Thoracic aorta (tissue), 2 donors: ENCODE results near the gene EPHB6. TPM values are rescaled to one million over a fixed set of nuclear protein-coding genes. Genes with fewer than 3 reads are reported as not detected.

Source experiments
- ATAC-seq: fragments of 150-250 bp; one replicate; pipeline ENCODE4 v1.8.0; 2017; ENCODE audit warnings: low read depth; ENCODE audit not compliant: insufficient number of reproducible peaks, low FRiP score
- DNase-seq: peaks from one replicate; pipeline ENCODE4 v3.0.0-alpha.2; 2020; ENCODE audit warnings: low spot score
- H3K27ac ChIP-seq, 2 donors: fragments of 200-600 bp; sonication (generic); 1 replicate in 1 of 2; 2 replicates in 1 of 2; pipeline ENCODE4 v1.5.1; 2016; ENCODE audit warnings: mild to moderate bottlenecking in 2 of 2, moderate library complexity in 2 of 2
- H3K27me3 ChIP-seq: fragments of 200-600 bp; sonication (generic); replicated peaks from 2 replicates; pipeline ENCODE4 v1.6.0; 2016; ENCODE audit warnings: mild to moderate bottlenecking; ENCODE audit not compliant: insufficient read depth
- H3K36me3 ChIP-seq: fragments of 200-600 bp; sonication (generic); one replicate; pipeline ENCODE4 v1.5.1; 2016
- H3K4me1 ChIP-seq, 2 donors: fragments of 200-600 bp; sonication (generic); 1 replicate in 1 of 2; 2 replicates in 1 of 2; pipeline versions ENCODE4 v1.5.1 to v1.6.0; 2016; ENCODE audit warnings: low read depth in 2 of 2, mild to moderate bottlenecking in 1 of 2; ENCODE audit not compliant: control insufficient read depth in 1 of 2
- H3K4me3 ChIP-seq: fragments of 200-600 bp; sonication (generic); 2 replicates; pipeline ENCODE4 v1.5.1; 2016; ENCODE audit warnings: mild to moderate bottlenecking
- H3K9me3 ChIP-seq: fragments of 200-600 bp; sonication (generic); 2 replicates; pipeline ENCODE4 v1.5.1; 2016
- total RNA-seq, 2 donors: library from RNA; depleted of rRNA; stranded (reverse); fragments of >200 nt; gene quantifications; one replicate each; pipeline versions ENCODE4 v1.1.0 to v1.2.3, GENCODE V29; 2016
- TF ChIP-seq, protein P1 (sequence below): fragments of 200-600 bp; sonication (generic); IDR thresholded peaks from one replicate; pipeline ENCODE4 v1.5.1; 2019; ENCODE audit warnings: antibody characterized with exemption

Gene EPHB6
- total RNA-seq, 2 donors from 2014 or later = 25.3 to 30.5 TPM

DNA sequence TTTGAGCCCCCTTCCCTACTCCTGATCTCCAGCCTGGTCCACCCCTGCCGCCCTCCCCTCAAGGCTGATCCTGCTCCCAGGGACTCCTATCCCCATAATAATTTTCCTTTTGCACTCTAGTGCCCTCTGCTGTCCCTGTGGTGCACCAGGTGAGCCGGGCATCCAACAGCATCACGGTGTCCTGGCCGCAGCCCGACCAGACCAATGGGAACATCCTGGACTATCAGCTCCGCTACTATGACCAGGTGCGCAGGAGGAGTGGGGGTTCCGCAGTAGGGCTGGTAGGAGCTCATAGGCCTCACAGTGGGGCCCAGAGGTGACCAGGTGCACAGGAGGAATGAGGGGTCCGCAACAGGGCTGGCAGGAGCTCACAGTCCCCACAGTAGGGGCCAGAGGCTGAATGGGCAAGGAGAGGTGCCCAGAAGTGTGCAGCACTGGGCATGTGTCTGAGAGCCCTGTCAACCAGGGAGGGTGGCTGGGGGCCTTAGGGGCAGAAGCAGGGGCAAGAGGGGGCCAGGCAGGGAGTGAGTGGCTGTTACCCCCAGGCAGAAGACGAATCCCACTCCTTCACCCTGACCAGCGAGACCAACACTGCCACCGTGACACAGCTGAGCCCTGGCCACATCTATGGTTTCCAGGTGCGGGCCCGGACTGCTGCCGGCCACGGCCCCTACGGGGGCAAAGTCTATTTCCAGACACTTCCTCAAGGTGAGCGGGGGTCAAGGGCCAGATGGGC lies 11.7 kb downstream of the EPHB6 start:
- Histone ChIP-seq H3K9me3 (no peaks in the 10 kb centered on the region), H3K27me3 (no peaks in the 10 kb centered on the region), H3K27ac (no peak overlapping the region), H3K4me3 (no peak overlapping the region), H3K36me3 (peaks cover 14% of the 10 kb centered on the region), H3K4me1 (no peaks in the 10 kb centered on the region)
- TF ChIP-seq, protein P1, sequence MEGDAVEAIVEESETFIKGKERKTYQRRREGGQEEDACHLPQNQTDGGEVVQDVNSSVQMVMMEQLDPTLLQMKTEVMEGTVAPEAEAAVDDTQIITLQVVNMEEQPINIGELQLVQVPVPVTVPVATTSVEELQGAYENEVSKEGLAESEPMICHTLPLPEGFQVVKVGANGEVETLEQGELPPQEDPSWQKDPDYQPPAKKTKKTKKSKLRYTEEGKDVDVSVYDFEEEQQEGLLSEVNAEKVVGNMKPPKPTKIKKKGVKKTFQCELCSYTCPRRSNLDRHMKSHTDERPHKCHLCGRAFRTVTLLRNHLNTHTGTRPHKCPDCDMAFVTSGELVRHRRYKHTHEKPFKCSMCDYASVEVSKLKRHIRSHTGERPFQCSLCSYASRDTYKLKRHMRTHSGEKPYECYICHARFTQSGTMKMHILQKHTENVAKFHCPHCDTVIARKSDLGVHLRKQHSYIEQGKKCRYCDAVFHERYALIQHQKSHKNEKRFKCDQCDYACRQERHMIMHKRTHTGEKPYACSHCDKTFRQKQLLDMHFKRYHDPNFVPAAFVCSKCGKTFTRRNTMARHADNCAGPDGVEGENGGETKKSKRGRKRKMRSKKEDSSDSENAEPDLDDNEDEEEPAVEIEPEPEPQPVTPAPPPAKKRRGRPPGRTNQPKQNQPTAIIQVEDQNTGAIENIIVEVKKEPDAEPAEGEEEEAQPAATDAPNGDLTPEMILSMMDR = peak; percentile 44
- DNase-seq (no peak), ATAC-seq (no peak)

DNA sequence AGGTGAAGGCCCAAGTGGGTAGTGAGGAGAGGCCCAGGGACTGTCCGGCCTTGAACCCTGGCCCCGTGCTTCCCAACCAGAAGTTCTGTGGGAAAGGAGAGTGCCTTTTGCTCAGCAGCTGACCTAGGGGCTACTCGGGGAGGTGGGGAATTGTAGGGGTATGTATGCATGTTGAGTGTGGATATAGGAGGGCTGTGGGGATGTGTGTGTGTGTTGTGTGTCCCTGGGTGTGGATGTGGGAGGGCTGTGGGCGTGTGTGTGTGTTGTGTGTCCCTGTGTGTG lies 12.2 kb downstream of the EPHB6 start:
- no peak for ATAC-seq
- no peaks in the 10 kb centered on the region for H3K9me3 ChIP-seq

DNA sequence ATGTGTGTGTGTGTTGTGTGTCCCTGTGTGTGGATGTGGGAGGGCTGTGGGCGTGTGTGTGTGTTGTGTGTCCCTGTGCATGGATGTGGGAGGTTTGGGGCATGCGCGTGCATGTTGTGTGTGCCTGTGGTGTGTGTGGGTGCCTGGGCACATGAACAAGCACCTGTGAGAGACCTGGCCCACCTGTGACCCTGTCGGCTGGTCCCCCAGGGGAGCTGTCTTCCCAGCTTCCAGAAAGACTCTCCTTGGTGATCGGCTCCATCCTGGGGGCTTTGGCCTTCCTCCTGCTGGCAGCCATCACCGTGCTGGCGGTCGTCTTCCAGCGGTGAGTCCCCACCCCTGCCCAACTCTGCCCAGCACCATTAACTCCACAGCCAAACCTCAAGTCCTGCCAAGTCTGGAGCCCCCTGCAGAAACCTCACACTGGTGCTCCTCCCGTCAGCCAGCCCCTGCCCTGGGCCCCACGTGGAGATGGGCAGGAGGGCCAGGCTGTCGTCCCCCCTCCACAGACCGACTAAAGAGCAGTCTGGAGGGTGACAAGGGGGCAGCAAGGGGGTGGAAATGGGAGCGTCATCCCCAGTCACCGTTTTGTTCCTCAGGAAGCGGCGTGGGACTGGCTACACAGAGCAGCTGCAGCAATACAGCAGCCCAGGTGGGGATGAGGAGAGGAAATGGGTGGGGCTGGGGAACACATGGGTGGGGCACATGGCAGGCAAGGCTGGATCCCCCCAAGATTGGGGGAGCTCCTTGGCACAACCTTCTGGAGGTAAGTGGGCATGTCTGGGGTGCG lies 12.7 kb downstream of the EPHB6 start:
- no peaks in the 10 kb centered on the region for H3K9me3 ChIP-seq
- no peaks in the 10 kb centered on the region for H3K27me3 ChIP-seq
- TF ChIP-seq, protein P1 = no peak
- H3K4me1 ChIP-seq = no peaks in the 10 kb centered on the region
- H3K27ac ChIP-seq = no peak overlapping the region
- DNase-seq = no peak
- no peak overlapping the region for H3K4me3 ChIP-seq
- no peak for ATAC-seq
- H3K36me3 ChIP-seq = peaks cover 11% of the 10 kb centered on the region

More for the DNA sequence above, 12.2 kb downstream of the EPHB6 start:
- TF ChIP-seq, protein P1 = no peak
- no peak overlapping the region for H3K4me3 ChIP-seq
- no peaks in the 10 kb centered on the region for H3K4me1 ChIP-seq
- no peaks in the 10 kb centered on the region for H3K27me3 ChIP-seq
- H3K36me3 ChIP-seq = peaks cover 13% of the 10 kb centered on the region
- H3K27ac ChIP-seq = no peak overlapping the region
- DNase-seq = no peak

DNA sequence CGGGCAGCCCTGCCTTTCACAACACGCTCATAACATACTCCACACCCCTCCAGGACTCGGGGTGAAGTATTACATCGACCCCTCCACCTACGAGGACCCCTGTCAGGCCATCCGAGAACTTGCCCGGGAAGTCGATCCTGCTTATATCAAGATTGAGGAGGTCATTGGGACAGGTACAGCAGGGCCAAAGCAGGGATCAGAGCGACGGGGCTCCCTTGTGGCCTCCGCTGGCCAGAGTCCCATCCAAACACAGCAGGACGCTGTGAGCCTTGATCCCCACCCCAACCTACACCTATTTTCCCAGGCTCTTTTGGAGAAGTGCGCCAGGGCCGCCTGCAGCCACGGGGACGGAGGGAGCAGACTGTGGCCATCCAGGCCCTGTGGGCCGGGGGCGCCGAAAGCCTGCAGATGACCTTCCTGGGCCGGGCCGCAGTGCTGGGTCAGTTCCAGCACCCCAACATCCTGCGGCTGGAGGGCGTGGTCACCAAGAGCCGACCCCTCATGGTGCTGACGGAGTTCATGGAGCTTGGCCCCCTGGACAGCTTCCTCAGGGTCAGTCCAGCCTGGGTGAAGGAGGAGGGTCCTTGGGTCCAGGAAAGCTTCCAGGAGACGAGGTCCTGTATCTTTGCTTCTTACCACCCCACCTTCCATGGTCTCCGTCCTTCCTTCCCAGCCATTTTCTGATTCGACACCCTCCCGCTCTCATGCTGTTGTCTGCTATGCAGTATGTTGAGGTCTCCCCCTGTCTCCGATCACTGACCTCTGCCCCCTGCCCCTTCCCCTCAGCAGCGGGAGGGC lies 13.5 kb downstream of the EPHB6 start:
- TF ChIP-seq, protein P1 = no peak
- Histone ChIP-seq H3K27ac (no peak overlapping the region), H3K27me3 (no peaks in the 10 kb centered on the region), H3K4me1 (no peaks in the 10 kb centered on the region), H3K36me3 (peaks cover 11% of the 10 kb centered on the region), H3K9me3 (no peaks in the 10 kb centered on the region), H3K4me3 (no peak overlapping the region)
- DNase-seq (no peak), ATAC-seq (no peak)

DNA sequence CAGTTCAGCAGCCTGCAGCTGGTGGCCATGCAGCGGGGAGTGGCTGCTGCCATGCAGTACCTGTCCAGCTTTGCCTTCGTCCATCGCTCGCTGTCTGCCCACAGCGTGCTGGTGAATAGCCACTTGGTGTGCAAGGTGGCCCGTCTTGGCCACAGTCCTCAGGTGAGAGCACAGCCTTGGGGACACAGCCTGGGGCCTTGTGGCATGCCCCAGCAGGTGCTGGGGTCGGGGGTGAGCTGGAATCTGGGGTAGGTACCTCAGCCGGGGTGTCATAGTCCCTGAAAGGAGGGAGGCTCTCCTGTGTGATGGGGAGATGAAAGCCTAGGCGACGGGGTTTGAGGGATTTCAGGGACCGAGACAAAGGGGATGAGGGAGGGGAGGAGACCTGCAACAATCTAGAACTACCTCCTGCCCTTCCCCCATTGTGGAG lies 14.1 kb downstream of the EPHB6 start:
- Histone ChIP-seq H3K9me3 (no peaks in the 10 kb centered on the region), H3K4me3 (no peak overlapping the region), H3K27ac (no peak overlapping the region), H3K27me3 (no peaks in the 10 kb centered on the region), H3K36me3 (peaks cover 11% of the 10 kb centered on the region), H3K4me1 (no peaks in the 10 kb centered on the region)
- DNase-seq (no peak), ATAC-seq (no peak)
- TF ChIP-seq, protein P1 = no peak
